Renal pelvis (tissue), 4 donors: Measurements from ENCODE around the gene FKBP15. TPM values are rescaled to one million over a fixed set of nuclear protein-coding genes. Genes with fewer than 3 reads are reported as not detected.

Experiments used
- DNase-seq: peaks from one replicate; pipeline ENCODE4 v3.0.0-alpha.2; 2013
- polyA plus RNA-seq, 3 donors: library from polyadenylated mRNA; unstranded; fragments of 120-200 nt; gene quantifications; one replicate each; pipeline ENCODE4 v1.2.1, GENCODE V29; 2013; ENCODE audit not compliant: insufficient read length in 3 of 3

FKBP15 gene
- polyA plus RNA-seq, 3 donors, result 31.4 to 33.1 (median 32.8) TPM

- DNase-seq, result no peak
Measured at GRCh38 chr9:113184539-113184938, 36.5 kb downstream of the FKBP15 start.

GRCh38 chr9:113183956-113184488, 37.1 kb downstream of the FKBP15 start:
- no peak for DNase-seq

- DNase-seq, result no peak
Measured at GRCh38 chr9:113181165-113181564, 39.9 kb downstream of the FKBP15 start.

GRCh38 chr9:113179839-113180238, 41.2 kb downstream of the FKBP15 start:
- DNase-seq, result no peak

- no peak for DNase-seq
Measured at GRCh38 chr9:113178087-113178486, 43.0 kb downstream of the FKBP15 start.

GRCh38 chr9:113177251-113177650, 43.8 kb downstream of the FKBP15 start:
- DNase-seq, result no peak

GRCh38 chr9:113176803-113177202, 44.3 kb downstream of the FKBP15 start:
- DNase-seq, result no peak

- no peak for DNase-seq
Measured at GRCh38 chr9:113173341-113173740, 47.7 kb downstream of the FKBP15 start.

- no peak for DNase-seq
Measured at GRCh38 chr9:113168809-113169208, 52.3 kb downstream of the FKBP15 start.

- DNase-seq, result no peak
Measured at GRCh38 chr9:113166039-113166438, 55.0 kb downstream of the FKBP15 start.

- no peak for DNase-seq
Measured at GRCh38 chr9:113164536-113165300, 56.4 kb downstream of the FKBP15 start.

- no peak for DNase-seq
Measured at GRCh38 chr9:113163001-113163400, 58.1 kb downstream of the FKBP15 start.

- DNase-seq, result no peak
Measured at GRCh38 chr9:113160571-113160970, 60.5 kb downstream of the FKBP15 start.

- DNase-seq, result no peak
Measured at GRCh38 chr9:113158446-113158845, 62.6 kb downstream of the FKBP15 start.

GRCh38 chr9:113156880-113157279, 64.2 kb downstream of the FKBP15 start:
- no peak for DNase-seq

- DNase-seq, result no peak
Measured at GRCh38 chr9:113155911-113156588, 65.0 kb downstream of the FKBP15 start.

GRCh38 chr9:113154946-113155345, 66.1 kb downstream of the FKBP15 start:
- DNase-seq, result no peak

GRCh38 chr9:113154471-113154870, 66.6 kb downstream of the FKBP15 start:
- DNase-seq, result no peak

GRCh38 chr9:113153599-113153998, 67.5 kb downstream of the FKBP15 start:
- no peak for DNase-seq

GRCh38 chr9:113152699-113153098, 68.4 kb downstream of the FKBP15 start:
- DNase-seq, result no peak

GRCh38 chr9:113151696-113152630, 69.1 kb downstream of the FKBP15 start:
- DNase-seq, result no peak
